Ascending aorta (tissue), 2 donors: ENCODE data around the gene KIZ. TPM values are rescaled to one million over a fixed set of nuclear protein-coding genes. Genes with fewer than 3 reads are reported as not detected.

ENCODE experiments used
- DNase-seq, 2 donors: peaks; one replicate each; pipeline ENCODE4 v3.0.0-alpha.2; 2019; ENCODE audit warnings: low spot score in 2 of 2
- H3K27ac ChIP-seq, 2 donors: fragments of 200-600 bp; sonication (generic); one replicate each; pipeline ENCODE4 v1.5.1; 2016 to 2017; ENCODE audit warnings: mild to moderate bottlenecking in 1 of 2
- H3K27me3 ChIP-seq: fragments of 200-600 bp; sonication (generic); one replicate; pipeline ENCODE4 v1.5.1; 2017
- H3K36me3 ChIP-seq, 2 donors: fragments of 200-600 bp; sonication (generic); one replicate each; pipeline ENCODE4 v1.5.1; 2016
- H3K4me1 ChIP-seq, 2 donors: fragments of 200-600 bp; sonication (generic); one replicate each; pipeline ENCODE4 v1.5.1; 2016 to 2017; ENCODE audit warnings: mild to moderate bottlenecking in 1 of 2
- H3K4me3 ChIP-seq, 2 donors: fragments of 200-600 bp; sonication (generic); one replicate each; pipeline ENCODE4 v1.5.1; 2016 to 2017; ENCODE audit warnings: mild to moderate bottlenecking in 1 of 2
- H3K9me3 ChIP-seq, 2 donors: fragments of 200-600 bp; sonication (generic); one replicate each; pipeline ENCODE4 v1.5.1; 2016
- intact Hi-C: fragments of 100-400 bp; cut with DNase I; formaldehyde crosslinking; loops from one replicate; pipeline ENCODE4 v1.15.1; 2023
- total RNA-seq: library from RNA; depleted of rRNA; stranded (reverse); fragments of >200 nt; gene quantifications from one replicate; pipeline ENCODE4 v1.1.0, GENCODE V29; 2016
- TF ChIP-seq, protein P1 (sequence below), 3 experiments: fragments of 200-600 bp in 2 of 3; fragments of 450-650 bp in 1 of 3; sonication (generic) in 2 of 3; IDR thresholded peaks; one replicate each; pipeline ENCODE4 v1.5.1; 2016 to 2019; ENCODE audit warnings: antibody characterized with exemption in 3 of 3, mild to moderate bottlenecking in 1 of 3, moderate library complexity in 1 of 3

The KIZ gene
- total RNA-seq, 1 donor from 2014 or later, result 7.8 TPM

DNA sequence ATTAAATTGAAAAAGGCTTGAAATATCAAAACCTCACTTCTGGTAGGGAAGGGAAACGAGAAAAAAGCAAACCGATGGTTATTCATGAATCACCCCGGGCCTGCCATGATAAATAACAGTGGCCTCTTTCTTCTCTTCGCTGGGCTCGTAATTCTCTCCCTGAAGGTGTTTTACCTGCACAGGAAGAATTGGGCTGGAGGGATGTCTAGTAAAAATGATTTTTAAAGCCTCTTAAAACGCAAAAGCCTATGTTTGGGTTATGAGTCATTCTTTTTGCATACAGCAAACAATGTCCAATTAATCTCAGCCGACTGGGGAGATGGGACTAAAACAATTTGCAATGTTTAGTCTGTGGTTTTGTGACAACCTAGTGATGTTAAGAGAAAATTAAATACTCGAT, 36.5 kb upstream of the KIZ start:
- TF ChIP-seq, protein P1, sequence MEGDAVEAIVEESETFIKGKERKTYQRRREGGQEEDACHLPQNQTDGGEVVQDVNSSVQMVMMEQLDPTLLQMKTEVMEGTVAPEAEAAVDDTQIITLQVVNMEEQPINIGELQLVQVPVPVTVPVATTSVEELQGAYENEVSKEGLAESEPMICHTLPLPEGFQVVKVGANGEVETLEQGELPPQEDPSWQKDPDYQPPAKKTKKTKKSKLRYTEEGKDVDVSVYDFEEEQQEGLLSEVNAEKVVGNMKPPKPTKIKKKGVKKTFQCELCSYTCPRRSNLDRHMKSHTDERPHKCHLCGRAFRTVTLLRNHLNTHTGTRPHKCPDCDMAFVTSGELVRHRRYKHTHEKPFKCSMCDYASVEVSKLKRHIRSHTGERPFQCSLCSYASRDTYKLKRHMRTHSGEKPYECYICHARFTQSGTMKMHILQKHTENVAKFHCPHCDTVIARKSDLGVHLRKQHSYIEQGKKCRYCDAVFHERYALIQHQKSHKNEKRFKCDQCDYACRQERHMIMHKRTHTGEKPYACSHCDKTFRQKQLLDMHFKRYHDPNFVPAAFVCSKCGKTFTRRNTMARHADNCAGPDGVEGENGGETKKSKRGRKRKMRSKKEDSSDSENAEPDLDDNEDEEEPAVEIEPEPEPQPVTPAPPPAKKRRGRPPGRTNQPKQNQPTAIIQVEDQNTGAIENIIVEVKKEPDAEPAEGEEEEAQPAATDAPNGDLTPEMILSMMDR (IDR thresholded peaks at IDR 0.05), result no peak
- DNase-seq, result no peak
- Histone ChIP-seq H3K9me3 (no peaks in the 10 kb centered on the region), H3K36me3 (no peaks in the 10 kb centered on the region), H3K4me1 (no peaks in the 10 kb centered on the region), H3K4me3 (no peak overlapping the region), H3K27me3 (no peaks in the 10 kb centered on the region), H3K27ac (no peak overlapping the region)
- intact Hi-C loops, result no loop called here

DNA sequence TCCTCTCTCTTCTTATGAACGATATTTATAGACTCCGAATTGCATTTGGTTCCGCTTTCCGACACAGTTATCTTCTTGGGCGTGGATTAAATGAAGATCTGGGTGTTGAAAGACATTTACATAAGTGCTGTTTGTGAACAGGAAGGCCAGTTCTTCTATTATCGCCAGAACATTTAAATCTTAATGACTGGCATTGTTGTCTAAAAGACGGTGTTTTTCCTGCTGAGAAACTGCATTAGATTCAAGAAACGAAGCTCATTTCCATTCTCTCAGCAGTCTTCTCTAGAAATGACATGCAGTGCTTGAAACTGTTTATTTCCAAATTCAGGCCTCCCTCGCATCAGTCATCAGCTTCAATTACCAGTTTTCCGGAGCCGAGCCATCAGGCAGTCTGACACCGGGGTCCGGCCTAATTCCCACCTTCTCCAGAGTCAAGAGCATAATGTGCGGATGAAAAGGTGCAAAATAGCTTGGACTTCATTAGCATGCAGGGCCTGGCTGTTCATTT, 35.7 kb upstream of the KIZ start:
- Histone ChIP-seq H3K9me3 (no peaks in the 10 kb centered on the region), H3K4me1 (no peaks in the 10 kb centered on the region), H3K4me3 (no peak overlapping the region), H3K36me3 (no peaks in the 10 kb centered on the region), H3K27ac (no peak overlapping the region), H3K27me3 (no peaks in the 10 kb centered on the region)
- no peak for DNase-seq
- TF ChIP-seq, protein P1 (IDR thresholded peaks at IDR 0.05), result no peak
- intact Hi-C loops, result no loop called here

DNA sequence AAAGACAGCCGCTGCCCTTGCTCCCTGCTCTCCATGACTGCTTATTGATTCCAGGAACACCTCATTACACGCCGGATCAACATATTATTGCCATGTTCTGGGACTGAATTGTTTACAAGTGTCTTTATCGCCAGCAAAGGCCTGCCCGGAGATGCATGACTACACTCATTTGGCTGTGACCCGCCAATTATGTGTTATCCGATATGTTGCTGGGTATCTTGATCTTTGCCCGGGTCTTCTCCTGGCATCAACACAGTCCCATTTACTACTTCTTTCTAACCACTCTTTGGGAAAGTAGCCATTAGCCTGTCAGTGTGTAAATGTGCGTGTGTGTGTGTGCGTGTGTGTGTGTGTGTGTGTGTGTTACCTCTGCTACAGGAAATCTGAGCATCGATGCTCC, 35.2 kb upstream of the KIZ start:
- TF ChIP-seq, protein P1 (IDR thresholded peaks at IDR 0.05), result no peak
- Histone ChIP-seq H3K27me3 (no peaks in the 10 kb centered on the region), H3K36me3 (no peaks in the 10 kb centered on the region), H3K4me3 (no peak overlapping the region), H3K9me3 (no peaks in the 10 kb centered on the region), H3K4me1 (no peaks in the 10 kb centered on the region), H3K27ac (no peak overlapping the region)
- intact Hi-C loops, result no loop called here
- no peak for DNase-seq

DNA sequence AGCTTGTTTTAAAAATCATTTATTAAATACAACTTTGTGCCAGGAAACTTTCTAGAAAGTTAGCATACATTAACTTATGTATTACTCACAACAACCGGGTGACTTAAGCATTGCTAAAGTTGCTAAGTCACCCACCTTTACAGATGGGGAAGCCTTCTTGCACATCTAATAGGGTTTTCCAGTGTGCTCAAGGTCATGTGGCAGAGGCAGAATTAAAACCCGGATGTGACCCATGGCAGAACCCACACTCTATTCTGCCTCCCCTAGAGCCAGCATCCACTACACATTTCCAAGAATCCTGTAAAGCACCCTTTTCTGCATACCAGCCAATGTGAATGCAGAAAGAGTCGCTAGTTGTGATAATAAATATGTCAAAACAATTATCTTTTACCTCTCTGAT, 33.1 kb upstream of the KIZ start:
- Histone ChIP-seq H3K4me1 (no peaks in the 10 kb centered on the region), H3K27ac (no peak overlapping the region), H3K27me3 (no peaks in the 10 kb centered on the region), H3K9me3 (no peaks in the 10 kb centered on the region), H3K4me3 (no peak overlapping the region), H3K36me3 (no peaks in the 10 kb centered on the region)
- no peak for DNase-seq
- TF ChIP-seq, protein P1 (IDR thresholded peaks at IDR 0.05), result no peak
- intact Hi-C loops, result no loop called here

DNA sequence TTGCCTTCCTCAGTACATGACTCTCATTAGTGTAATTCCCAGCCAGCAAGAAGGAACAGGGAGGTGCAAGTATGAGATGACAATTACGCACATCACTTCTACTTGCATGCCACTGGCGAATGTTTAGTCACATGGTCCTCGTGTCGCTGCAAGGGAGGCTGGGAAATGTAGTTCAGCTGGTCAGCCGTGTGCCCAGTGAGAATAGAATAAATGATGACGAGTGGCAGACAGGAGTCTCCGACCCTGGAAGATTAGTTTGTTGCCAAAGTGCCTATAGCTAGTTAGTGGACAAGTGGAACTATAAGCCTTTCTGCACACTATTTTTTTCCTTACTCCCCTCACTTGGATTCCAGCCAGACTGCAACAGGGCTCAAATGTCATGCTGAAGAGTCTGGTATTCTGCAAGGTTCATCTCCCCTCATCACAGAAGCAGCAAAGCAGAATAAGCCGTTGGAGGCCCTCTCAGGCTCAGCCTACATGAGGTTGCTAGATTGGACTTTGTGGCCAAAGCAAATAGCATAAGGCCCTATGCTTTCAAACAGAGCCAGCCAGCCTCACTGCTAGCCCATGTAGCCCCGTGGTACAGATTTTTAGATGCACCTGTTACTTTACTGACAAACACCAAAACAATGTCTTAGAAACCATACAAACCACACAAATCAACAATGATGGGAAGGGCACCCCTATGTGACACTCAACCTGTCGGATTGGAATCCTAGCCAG, 29.4 kb upstream of the KIZ start:
- TF ChIP-seq, protein P1 (IDR thresholded peaks at IDR 0.05), result no peak
- Histone ChIP-seq H3K4me1 (peaks cover 14 to 18% of the 10 kb centered on the region in 2 donors), H3K27me3 (peaks cover 23% of the 10 kb centered on the region), H3K36me3 (no peaks in the 10 kb centered on the region), H3K4me3 (no peak overlapping the region), H3K9me3 (no peaks in the 10 kb centered on the region), H3K27ac (no peak overlapping the region)
- intact Hi-C loops, result no loop called here
- no peak for DNase-seq
